Heart left ventricle (tissue), 16 donors: ENCODE data around the gene PLA2G2F. TPM values are rescaled to one million over a fixed set of nuclear protein-coding genes. Genes with fewer than 3 reads are reported as not detected.

Experiments
- ATAC-seq, 4 donors: fragments of 200-7000 bp; cut with Tn5 transposase; one replicate each; pipeline ENCODE4 v1.9.1; 2020 to 2022; ENCODE audit warnings: moderate library complexity in 4 of 4, mild to moderate bottlenecking in 3 of 4, moderate number of reproducible peaks in 1 of 4
- DNase-seq, 5 donors: peaks; one replicate each; pipeline ENCODE4 v3.0.0-alpha.2; 2020
- H3K27ac ChIP-seq, 12 donors: fragments of 200-600 bp; sonication (generic) in 4 of 12; one replicate each; pipeline versions ENCODE4 v1.5.0 to v1.8.0; 2016 to 2022; ENCODE audit warnings: mild to moderate bottlenecking in 2 of 12
- H3K27me3 ChIP-seq, 9 donors: fragments of 200-600 bp; sonication (generic) in 2 of 9; one replicate each; pipeline versions ENCODE4 v1.5.1 to v1.8.0; 2016 to 2022; ENCODE audit warnings: mild to moderate bottlenecking in 3 of 9
- H3K36me3 ChIP-seq, 9 donors: fragments of 200-600 bp; sonication (generic) in 2 of 9; one replicate each; pipeline versions ENCODE4 v1.5.0 to v1.8.0; 2018 to 2022; ENCODE audit warnings: mild to moderate bottlenecking in 2 of 9
- H3K4me1 ChIP-seq, 12 donors: fragments of 200-600 bp; sonication (generic) in 4 of 12; one replicate each; pipeline versions ENCODE4 v1.5.0 to v1.8.0; 2016 to 2022; ENCODE audit warnings: mild to moderate bottlenecking in 3 of 12
- H3K4me3 ChIP-seq, 12 donors: fragments of 200-600 bp; sonication (generic) in 4 of 12; one replicate each; pipeline versions ENCODE4 v1.5.0 to v1.8.0; 2017 to 2022; ENCODE audit warnings: mild to moderate bottlenecking in 9 of 12, moderate library complexity in 4 of 12
- H3K9me3 ChIP-seq, 12 donors: fragments of 200-600 bp; sonication (generic) in 4 of 12; one replicate each; pipeline versions ENCODE4 v1.5.0 to v1.8.0; 2016 to 2022; ENCODE audit warnings: mild to moderate bottlenecking in 1 of 12
- POLR2A ChIP-seq, 2 donors: fragments of 450-650 bp; IDR thresholded peaks; one replicate each; pipeline ENCODE4 v1.6.1; 2017; ENCODE audit warnings: antibody characterized with exemption in 2 of 2, mild to moderate bottlenecking in 2 of 2, moderate library complexity in 2 of 2
- WGBS, 4 donors: extraction: QIAGEN DNeasy Blood & Tissue Kit in 2 of 4; methylation state at CpG; one replicate each; pipeline versions ENCODE4 v1.1.5 to v1.1.7; 2013 to 2018; 5-methylcytosine and 5-hydroxymethylcytosine counted together
- intact Hi-C, 10 donors: fragments of 100-400 bp; cut with DNase I; formaldehyde crosslinking; loops; one replicate each; pipeline versions ENCODE4 v1.11.1 to v1.14.2; 2022
- polyA plus RNA-seq, 2 donors: library from polyadenylated mRNA; stranded (reverse); fragments of 200-250 nt; gene quantifications; one replicate each; pipeline ENCODE4 v1.2.3, GENCODE V29; 2013
- total RNA-seq, 9 donors: library from RNA; depleted of rRNA in 2 of 9; stranded (reverse); fragments of >200 nt in 2 of 9; fragmentation: NEBNext Ultra II Directional in 3 of 9; extraction: Animal tissue kit (Norgen Biotek cat#: 25700) in 3 of 9; gene quantifications; one replicate each; pipeline versions ENCODE4 v1.1.0 to v1.2.4, GENCODE V29; 2016 to 2023
- TF ChIP-seq, protein P1 (sequence below), 12 donors: fragments of 200-600 bp; sonication (generic) in 4 of 12; IDR thresholded peaks; one replicate each; pipeline versions ENCODE4 v1.5.0 to v1.8.0; 2018 to 2022; ENCODE audit warnings: antibody characterized with exemption in 12 of 12, mild to moderate bottlenecking in 5 of 12
- donor health status: ischemic (EF 13 %, LVEDD 7.1; RV severe dilation, severe dysfunction).
- donor health status: healthy with polysubstance abuse.
- donor health status: DM: no; HTN: yes; CAD: no.
- donor health status: DM: no; HTN: no; CAD: no.
- donor health status: ischemic (EF 25% LVEDD 6.9; RV normal size, moderate dysfunction).
- donor health status: ischemic (EF 25% LVEDD 5.7; RV mildly dilated, moderate dysfunction).
- donor health status: healthy.
- donor health status: DM: yes; HTN: yes; CAD: no.
- donor health status: ischemic (EF 35%, LVEDD 5.7; RV mildly dilated, moderate dysfunction).
- donor health status: nonischemic (EF 11% LVEDD 7.7; RV severe dilation, severe dysfunction).
- donor health status: DM: yes; HTN: yes; CAD: no.
- donor health status: PGD.
- donor health status: ischemic (EF 29% LVEDD 5.4; RV normal size, mild dysfunction).
- donor health status: nonischemic (EF 23%, LVEDD 6.1; RV moderate dilation, normal function).

PLA2G2F gene
- total and polyA plus RNA-seq, 11 donors = not detected

DNA sequence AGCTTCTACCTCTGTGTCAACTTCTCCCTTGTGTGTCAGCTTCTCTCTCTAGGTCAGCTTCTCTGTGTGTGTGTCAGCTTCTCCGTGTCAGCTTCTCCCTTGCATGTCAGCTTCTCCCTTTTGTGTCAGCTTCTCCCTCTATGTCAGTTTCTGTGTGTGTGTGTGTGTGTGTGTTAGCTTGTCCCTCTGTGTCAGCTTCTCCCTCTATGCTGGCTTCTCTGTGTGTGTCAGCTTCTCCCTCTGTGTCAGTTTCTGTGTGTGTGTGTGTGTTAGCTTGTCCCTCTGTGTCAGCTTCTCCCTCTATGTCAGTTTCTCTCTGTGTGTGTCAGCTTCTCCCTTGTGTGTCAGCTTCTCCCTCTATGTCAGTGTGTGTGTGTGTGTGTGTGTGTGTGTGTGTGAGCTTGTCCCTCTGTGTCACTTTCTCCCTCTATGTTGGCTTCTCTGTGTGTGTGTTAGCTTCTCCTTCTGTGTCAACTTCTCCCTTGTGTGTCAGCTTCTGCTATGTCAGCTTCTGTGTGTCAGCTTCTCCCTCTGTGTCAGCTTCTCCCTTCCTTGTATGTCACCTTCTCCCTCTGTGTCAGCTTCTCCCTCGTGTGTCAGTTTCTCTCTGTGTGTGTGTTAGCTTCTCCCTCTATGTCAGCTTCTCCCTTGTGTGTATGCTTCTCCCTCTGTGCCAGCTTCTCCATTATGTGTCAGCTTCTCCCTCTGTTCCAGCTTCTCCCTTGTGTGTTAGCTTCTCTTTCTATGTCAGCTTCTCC is 40.4 kb downstream of the PLA2G2F start:
- Histone ChIP-seq H3K9me3 (no peaks in the 10 kb centered on the region), H3K27ac (peak overlapping the region in 1 of 12 donors; percentile 79), H3K4me3 (no peak overlapping the region), H3K36me3 (no peaks in the 10 kb centered on the region), H3K4me1 (no peaks in the 10 kb centered on the region), H3K27me3 (peaks cover 0 to 13% (median 0%) of the 10 kb centered on the region in 9 donors)
- WGBS, 4 donors = 83 to 94% (median 91%) methylated on average over 2 of the region's 2 CpGs
- intact Hi-C loops = no loop called here
- DNase-seq = no peak
- ATAC-seq = no peak
- TF ChIP-seq, protein P1, sequence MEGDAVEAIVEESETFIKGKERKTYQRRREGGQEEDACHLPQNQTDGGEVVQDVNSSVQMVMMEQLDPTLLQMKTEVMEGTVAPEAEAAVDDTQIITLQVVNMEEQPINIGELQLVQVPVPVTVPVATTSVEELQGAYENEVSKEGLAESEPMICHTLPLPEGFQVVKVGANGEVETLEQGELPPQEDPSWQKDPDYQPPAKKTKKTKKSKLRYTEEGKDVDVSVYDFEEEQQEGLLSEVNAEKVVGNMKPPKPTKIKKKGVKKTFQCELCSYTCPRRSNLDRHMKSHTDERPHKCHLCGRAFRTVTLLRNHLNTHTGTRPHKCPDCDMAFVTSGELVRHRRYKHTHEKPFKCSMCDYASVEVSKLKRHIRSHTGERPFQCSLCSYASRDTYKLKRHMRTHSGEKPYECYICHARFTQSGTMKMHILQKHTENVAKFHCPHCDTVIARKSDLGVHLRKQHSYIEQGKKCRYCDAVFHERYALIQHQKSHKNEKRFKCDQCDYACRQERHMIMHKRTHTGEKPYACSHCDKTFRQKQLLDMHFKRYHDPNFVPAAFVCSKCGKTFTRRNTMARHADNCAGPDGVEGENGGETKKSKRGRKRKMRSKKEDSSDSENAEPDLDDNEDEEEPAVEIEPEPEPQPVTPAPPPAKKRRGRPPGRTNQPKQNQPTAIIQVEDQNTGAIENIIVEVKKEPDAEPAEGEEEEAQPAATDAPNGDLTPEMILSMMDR (IDR thresholded peaks at IDR 0.05) = no peak
- TF ChIP-seq POLR2A (IDR thresholded peaks at IDR 0.05) = no peak

DNA sequence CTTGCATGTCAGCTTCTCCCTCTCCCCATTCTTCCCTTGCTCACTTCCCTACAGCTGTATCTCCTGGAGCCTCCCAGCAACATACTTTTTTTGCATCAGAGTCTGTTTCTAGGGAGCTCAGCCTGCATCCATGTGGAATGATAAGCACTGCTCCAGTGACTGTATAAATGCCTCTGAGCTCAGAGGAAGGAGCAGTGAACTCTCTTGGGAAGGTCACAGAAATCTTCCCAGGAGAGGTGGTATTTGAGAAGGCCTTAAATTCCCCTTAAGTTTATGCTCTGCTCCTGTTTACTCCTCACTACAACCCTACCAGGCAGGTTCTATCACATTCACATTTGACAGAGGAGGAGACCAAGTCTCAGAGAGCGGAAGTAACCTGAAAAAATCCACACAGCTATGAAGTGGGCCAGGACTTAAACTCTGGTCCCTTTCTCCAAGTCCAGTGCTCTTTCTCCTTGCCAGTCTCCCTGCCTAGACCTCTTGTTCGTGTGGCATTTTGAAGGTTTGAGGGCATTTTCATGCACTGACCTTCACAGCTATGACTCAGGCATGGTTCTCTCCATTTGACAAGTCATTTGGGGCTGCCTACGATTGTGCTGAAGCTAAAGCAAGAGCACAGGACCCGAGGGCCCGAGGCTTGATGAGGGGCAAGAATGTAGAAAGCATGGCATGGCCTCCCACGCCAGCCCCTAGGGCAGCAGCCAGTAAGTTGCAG is 41.2 kb downstream of the PLA2G2F start:
- intact Hi-C loops = no loop called here
- peak overlapping the region in 1 of 12 donors; percentile 79 for H3K27ac ChIP-seq
- peaks cover 0 to 13% (median 0%) of the 10 kb centered on the region in 9 donors for H3K27me3 ChIP-seq
- DNase-seq = no peak
- no peak for ATAC-seq
- TF ChIP-seq, protein P1 (IDR thresholded peaks at IDR 0.05) = no peak
- no peak for TF ChIP-seq POLR2A (IDR thresholded peaks at IDR 0.05)
- 67 to 76% (median 71%) methylated on average over 6 of the region's 6 CpGs for WGBS, 4 donors
- H3K36me3 ChIP-seq = no peaks in the 10 kb centered on the region
- H3K4me3 ChIP-seq = no peak overlapping the region
- H3K4me1 ChIP-seq = peaks cover 0 to 4% (median 0%) of the 10 kb centered on the region in 12 donors
- H3K9me3 ChIP-seq = no peaks in the 10 kb centered on the region

DNA sequence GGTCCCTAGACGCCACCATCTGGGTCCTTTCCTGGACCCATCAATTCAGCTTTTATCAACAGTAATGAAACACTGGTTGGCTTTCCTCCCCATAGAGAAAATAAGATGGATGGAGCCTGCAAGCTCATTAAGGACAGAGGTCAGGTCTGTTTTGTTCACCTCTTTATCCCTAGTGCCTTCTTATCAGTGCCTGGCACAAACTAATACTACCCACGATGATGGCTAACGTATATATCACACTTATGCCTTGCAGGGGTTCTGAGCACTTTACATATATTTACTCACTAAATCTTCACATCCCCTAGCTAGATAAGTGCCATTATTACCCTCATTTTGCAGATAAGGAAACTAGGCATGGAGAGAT is 41.7 kb downstream of the PLA2G2F start:
- H3K27ac ChIP-seq = no peak overlapping the region
- WGBS, 4 donors = 65 to 75% (median 71%) methylated on average over 3 of the region's 3 CpGs

DNA sequence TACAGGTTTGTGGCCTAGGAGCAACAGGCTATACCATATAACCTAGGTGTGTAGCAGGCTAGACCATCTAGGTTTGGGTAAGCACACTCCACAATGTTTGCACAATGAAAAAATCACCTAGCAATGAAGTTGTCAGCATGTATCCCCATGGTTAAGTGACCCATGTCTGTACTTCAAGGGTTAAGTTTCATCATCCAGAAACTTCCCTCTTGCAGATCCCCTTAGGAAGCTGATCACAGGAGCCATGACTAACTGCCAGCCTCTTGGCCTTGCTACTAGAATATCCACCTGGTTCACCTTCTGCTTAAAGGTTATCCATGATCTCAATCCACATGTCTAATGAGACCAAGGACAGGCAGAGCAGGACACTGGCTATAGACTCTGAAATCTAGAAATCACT is 43.3 kb downstream of the PLA2G2F start:
- Histone ChIP-seq H3K27me3 (peaks cover 0 to 27% (median 8%) of the 10 kb centered on the region in 9 donors), H3K9me3 (no peaks in the 10 kb centered on the region), H3K36me3 (no peaks in the 10 kb centered on the region), H3K27ac (peak overlapping the region in 1 of 12 donors; percentile 92), H3K4me1 (peaks cover 0 to 24% (median 10%) of the 10 kb centered on the region in 12 donors), H3K4me3 (no peak overlapping the region)
- intact Hi-C loops = no loop called here
- DNase-seq = no peak
- no peak for ATAC-seq
- TF ChIP-seq POLR2A (IDR thresholded peaks at IDR 0.05) = no peak
- TF ChIP-seq, protein P1 (IDR thresholded peaks at IDR 0.05) = no peak

More for the DNA sequence above, 41.7 kb downstream of the PLA2G2F start:
- Histone ChIP-seq H3K4me3 (no peak overlapping the region), H3K27me3 (peaks cover 0 to 14% (median 0%) of the 10 kb centered on the region in 9 donors), H3K36me3 (no peaks in the 10 kb centered on the region), H3K4me1 (peaks cover 0 to 10% (median under 1%) of the 10 kb centered on the region in 12 donors), H3K9me3 (no peaks in the 10 kb centered on the region)
- intact Hi-C loops = no loop called here
- no peak for DNase-seq
- no peak for TF ChIP-seq POLR2A (IDR thresholded peaks at IDR 0.05)
- TF ChIP-seq, protein P1 (IDR thresholded peaks at IDR 0.05) = no peak
- ATAC-seq = no peak
